Hepatocyte (in vitro differentiated cells): ENCODE data around the gene VOPP1. TPM values are rescaled to one million over a fixed set of nuclear protein-coding genes. Genes with fewer than 3 reads are reported as not detected.

Source experiments
- DNase-seq: peaks from one replicate; pipeline ENCODE4 v3.0.0-alpha.2; 2016; ENCODE audit warnings: low spot score
- H2AFZ ChIP-seq: fragments of 200-600 bp; sonication (generic); 2 replicates; pipeline ENCODE4 v1.6.0; 2016; ENCODE audit warnings: antibody characterized with exemption, mild to moderate bottlenecking
- H3K27ac ChIP-seq: fragments of 200-600 bp; sonication (generic); 2 replicates; pipeline ENCODE4 v1.5.1; 2016; ENCODE audit warnings: mild to moderate bottlenecking
- H3K27me3 ChIP-seq: fragments of 200-600 bp; sonication (generic); 2 replicates; pipeline ENCODE4 v1.6.1; 2016
- H3K36me3 ChIP-seq: fragments of 200-600 bp; sonication (generic); replicated peaks from 2 replicates; pipeline ENCODE4 v1.5.1; 2016; ENCODE audit warnings: low read depth; ENCODE audit not compliant: insufficient read depth
- H3K4me1 ChIP-seq: fragments of 200-600 bp; sonication (generic); 2 replicates; pipeline ENCODE4 v1.5.1; 2016; ENCODE audit warnings: mild to moderate bottlenecking, moderate library complexity; ENCODE audit not compliant: insufficient read depth
- H3K4me2 ChIP-seq: fragments of 200-600 bp; sonication (generic); 2 replicates; pipeline ENCODE4 v1.6.0; 2016
- H3K4me3 ChIP-seq: fragments of 200-600 bp; sonication (generic); 2 replicates; pipeline ENCODE4 v1.5.1; 2016; ENCODE audit warnings: mild to moderate bottlenecking
- H3K79me2 ChIP-seq: fragments of 200-600 bp; sonication (generic); 2 replicates; pipeline ENCODE4 v1.6.0; 2017; ENCODE audit warnings: mild to moderate bottlenecking
- H3K9me2 ChIP-seq: fragments of 200-600 bp; sonication (generic); replicated peaks from 2 replicates; pipeline ENCODE4 v1.6.0; 2017; ENCODE audit warnings: mild to moderate bottlenecking; ENCODE audit not compliant: insufficient read depth
- H3K9me3 ChIP-seq: fragments of 200-600 bp; sonication (generic); 2 replicates; pipeline ENCODE4 v1.5.1; 2016; ENCODE audit warnings: low read depth, mild to moderate bottlenecking
- H4K20me1 ChIP-seq: fragments of 200-600 bp; sonication (generic); 2 replicates; pipeline ENCODE4 v1.6.0; 2016; ENCODE audit warnings: mild to moderate bottlenecking; ENCODE audit not compliant: insufficient read depth, poor library complexity, severe bottlenecking
- EZH2 ChIP-seq: fragments of 200-600 bp; sonication (generic); IDR thresholded peaks from 2 replicates; pipeline ENCODE4 v1.6.1; 2016; ENCODE audit warnings: antibody characterized with exemption, mild to moderate bottlenecking, borderline replicate concordance
- EZH2phosphoT487 ChIP-seq: fragments of 200-600 bp; sonication (generic); IDR thresholded peaks from one replicate; pipeline ENCODE4 v1.6.1; 2018; ENCODE audit warnings: antibody characterized with exemption, mild to moderate bottlenecking, low read depth, moderate library complexity; ENCODE audit not compliant: unreplicated experiment, severe bottlenecking
- WGBS: methylation state at CpG from one replicate; pipeline ENCODE4 v1.1.6; 2016; ENCODE audit warnings: low lambda C conversion rate; ENCODE audit errors: missing lambda C conversion rate; 5-methylcytosine and 5-hydroxymethylcytosine counted together
- polyA plus RNA-seq: library from polyadenylated mRNA; unstranded; fragments of >200 nt; fragmentation: Nextera tagmentation; extraction: Ambion mirVana; gene quantifications from 2 replicates; pipeline ENCODE4 v1.2.1, GENCODE V29; 2016
- total RNA-seq: library from RNA; depleted of rRNA; stranded (reverse); fragments of >200 nt; gene quantifications from 2 replicates; pipeline ENCODE4 v1.2.3, GENCODE V29; 2014
- TF ChIP-seq, protein P1 (sequence below): fragments of 200-600 bp; sonication (generic); IDR thresholded peaks from 2 replicates; pipeline ENCODE4 v1.5.1; 2016; ENCODE audit warnings: antibody characterized with exemption, mild to moderate bottlenecking; ENCODE audit not compliant: poor library complexity

VOPP1 gene
- total and polyA plus RNA-seq, 2 experiments from 2014 or later = 6.5 to 25.3 TPM

DNA sequence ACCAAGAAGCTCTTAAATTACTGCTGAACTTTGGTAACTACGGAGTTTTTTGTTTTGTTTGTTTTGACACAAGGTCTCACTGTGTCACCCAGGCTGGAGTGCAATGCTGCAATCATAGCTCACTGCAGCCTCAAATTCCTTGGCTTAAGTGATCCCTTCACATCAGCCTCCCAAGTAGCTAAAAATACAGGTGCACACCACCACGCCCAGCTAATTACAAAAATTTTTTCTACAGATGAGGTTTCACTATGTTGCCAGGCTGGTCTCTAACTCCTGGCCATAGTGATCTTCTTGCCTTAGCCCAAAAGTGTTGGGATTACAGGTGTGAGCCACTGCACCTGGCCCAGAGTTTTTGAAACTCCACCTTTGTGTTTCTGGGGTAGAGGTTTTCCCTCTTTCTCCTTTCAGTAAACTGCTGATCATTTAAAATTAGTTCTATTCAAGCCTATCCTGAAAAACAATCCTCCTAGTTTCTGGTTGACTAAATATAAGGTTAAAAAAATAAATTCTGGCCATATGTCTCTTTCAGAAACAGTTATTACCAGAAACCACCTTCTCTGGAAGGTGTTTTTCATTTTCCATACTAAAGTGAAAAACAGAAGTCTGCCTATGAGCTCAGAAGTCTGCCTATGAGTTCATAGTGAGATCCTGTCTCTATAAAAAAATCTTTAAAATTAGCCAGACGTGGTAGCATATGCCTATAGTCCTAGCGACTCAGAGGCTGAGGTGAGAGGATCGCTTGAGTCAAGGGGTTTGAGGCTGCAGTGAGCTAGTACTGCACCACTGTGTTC, 63.9 kb downstream of the VOPP1 start:
- H3K4me2 ChIP-seq = no peak overlapping the region
- H3K27me3 ChIP-seq = no peaks in the 10 kb centered on the region
- H3K27ac ChIP-seq = no peak overlapping the region
- TF ChIP-seq, protein P1, sequence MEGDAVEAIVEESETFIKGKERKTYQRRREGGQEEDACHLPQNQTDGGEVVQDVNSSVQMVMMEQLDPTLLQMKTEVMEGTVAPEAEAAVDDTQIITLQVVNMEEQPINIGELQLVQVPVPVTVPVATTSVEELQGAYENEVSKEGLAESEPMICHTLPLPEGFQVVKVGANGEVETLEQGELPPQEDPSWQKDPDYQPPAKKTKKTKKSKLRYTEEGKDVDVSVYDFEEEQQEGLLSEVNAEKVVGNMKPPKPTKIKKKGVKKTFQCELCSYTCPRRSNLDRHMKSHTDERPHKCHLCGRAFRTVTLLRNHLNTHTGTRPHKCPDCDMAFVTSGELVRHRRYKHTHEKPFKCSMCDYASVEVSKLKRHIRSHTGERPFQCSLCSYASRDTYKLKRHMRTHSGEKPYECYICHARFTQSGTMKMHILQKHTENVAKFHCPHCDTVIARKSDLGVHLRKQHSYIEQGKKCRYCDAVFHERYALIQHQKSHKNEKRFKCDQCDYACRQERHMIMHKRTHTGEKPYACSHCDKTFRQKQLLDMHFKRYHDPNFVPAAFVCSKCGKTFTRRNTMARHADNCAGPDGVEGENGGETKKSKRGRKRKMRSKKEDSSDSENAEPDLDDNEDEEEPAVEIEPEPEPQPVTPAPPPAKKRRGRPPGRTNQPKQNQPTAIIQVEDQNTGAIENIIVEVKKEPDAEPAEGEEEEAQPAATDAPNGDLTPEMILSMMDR = no peak
- no peak for TF ChIP-seq EZH2phosphoT487
- no peak for TF ChIP-seq EZH2
- H2AFZ ChIP-seq = no peak overlapping the region
- no peaks in the 10 kb centered on the region for H4K20me1 ChIP-seq
- no peaks in the 10 kb centered on the region for H3K9me2 ChIP-seq
- H3K9me3 ChIP-seq = no peaks in the 10 kb centered on the region
- H3K4me1 ChIP-seq = no peaks in the 10 kb centered on the region
- no peak overlapping the region for H3K4me3 ChIP-seq
- 88% methylated on average over 5 of the region's 5 CpGs for WGBS
- DNase-seq = no peak
- no peaks in the 10 kb centered on the region for H3K36me3 ChIP-seq
- no peaks in the 10 kb centered on the region for H3K79me2 ChIP-seq

DNA sequence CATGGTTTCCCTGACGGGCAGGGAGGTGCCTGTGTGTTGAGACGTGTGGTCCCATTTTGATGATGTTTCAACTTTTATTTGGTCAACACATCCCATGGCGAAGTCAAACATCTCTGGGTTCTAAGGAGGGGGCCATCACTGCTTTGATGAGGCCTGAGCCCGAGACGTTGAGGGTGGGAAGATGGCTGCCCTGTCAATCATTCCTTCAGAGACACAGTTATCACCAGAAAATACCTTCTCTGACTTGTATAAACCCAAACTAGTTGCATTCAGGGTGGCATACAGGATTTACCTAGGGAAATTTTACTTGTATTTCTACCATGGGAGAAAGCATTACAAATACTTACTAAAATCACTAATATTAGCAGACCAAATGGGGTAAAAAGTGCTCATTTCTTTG, 64.6 kb downstream of the VOPP1 start:
- WGBS = 99% methylated on average over 5 of the region's 5 CpGs
- Histone ChIP-seq H3K9me2 (no peaks in the 10 kb centered on the region), H3K4me1 (no peaks in the 10 kb centered on the region), H3K36me3 (no peaks in the 10 kb centered on the region), H3K27ac (no peak overlapping the region), H3K4me3 (no peak overlapping the region), H3K9me3 (no peaks in the 10 kb centered on the region), H3K4me2 (no peak overlapping the region), H4K20me1 (no peaks in the 10 kb centered on the region), H3K79me2 (no peaks in the 10 kb centered on the region), H3K27me3 (no peaks in the 10 kb centered on the region), H2AFZ (no peak overlapping the region)
- no peak for DNase-seq
- TF ChIP-seq EZH2 (no peak), EZH2phosphoT487 (no peak)
- TF ChIP-seq, protein P1 = no peak

DNA sequence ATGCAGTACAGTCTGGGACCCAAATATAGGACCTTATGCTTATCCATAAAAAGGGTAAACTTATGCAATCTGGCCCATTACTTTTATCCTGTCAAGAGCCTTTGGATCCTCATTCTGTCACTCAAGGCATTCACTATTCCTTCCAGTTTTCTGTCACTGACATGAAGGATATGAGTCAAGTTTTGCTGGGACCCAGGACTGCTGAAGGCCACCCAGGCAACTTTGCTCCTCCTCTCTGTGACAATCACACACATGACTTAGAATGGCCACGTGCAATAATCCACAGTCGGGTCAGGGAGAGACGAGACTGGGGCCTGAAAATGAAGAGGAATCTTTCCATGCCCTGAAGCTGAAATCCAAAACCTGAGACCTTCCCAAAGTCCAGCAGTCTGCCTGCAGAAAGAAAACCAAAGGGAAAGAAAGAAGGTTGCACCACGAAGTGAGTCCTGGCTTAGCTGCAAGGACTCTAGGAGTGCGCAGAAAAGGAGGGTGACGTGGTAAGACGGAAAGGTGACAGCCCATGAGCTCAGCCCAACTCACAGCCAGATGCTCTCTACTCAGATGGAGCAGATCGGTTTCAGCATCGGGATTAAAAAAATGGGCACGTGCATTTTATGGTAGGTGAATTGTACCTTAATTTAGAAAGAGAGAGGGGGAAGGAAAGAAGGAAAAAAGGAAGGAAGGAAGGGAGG, 67.2 kb downstream of the VOPP1 start:
- no peak overlapping the region for H2AFZ ChIP-seq
- H3K9me2 ChIP-seq = no peaks in the 10 kb centered on the region
- TF ChIP-seq, protein P1 = no peak
- TF ChIP-seq EZH2 (no peak), EZH2phosphoT487 (no peak)
- no peak overlapping the region for H3K27ac ChIP-seq
- DNase-seq = no peak
- no peaks in the 10 kb centered on the region for H3K36me3 ChIP-seq
- no peaks in the 10 kb centered on the region for H3K79me2 ChIP-seq
- H4K20me1 ChIP-seq = no peaks in the 10 kb centered on the region
- no peaks in the 10 kb centered on the region for H3K9me3 ChIP-seq
- H3K4me1 ChIP-seq = no peaks in the 10 kb centered on the region
- 92% methylated on average over 10 of the region's 10 CpGs for WGBS
- H3K4me2 ChIP-seq = no peak overlapping the region
- H3K4me3 ChIP-seq = no peak overlapping the region
- H3K27me3 ChIP-seq = no peaks in the 10 kb centered on the region
